ENCODE results near the gene CRIM1.

Gene CRIM1

GRCh38 chr2:36337354-36337753 is 18.2 kb upstream of the CRIM1 start:
- no peak for DNase-seq (ENCODE audit: low spot score in 2 of 2)
- no peak for ATAC-seq (replicated peaks; ENCODE audit: extremely low read depth, poor library complexity, severe bottlenecking)
- Mint-ChIP-seq H3K9me3 (no peaks in the 10 kb centered on the region), H3K4me1 (peaks cover 4% of the 10 kb centered on the region), H3K4me3 (no peak overlapping the region), H3K27me3 (no peaks in the 10 kb centered on the region), H3K36me3 (ENCODE audit: insufficient read depth) (no peaks in the 10 kb centered on the region), H3K27ac (ENCODE audit: low read depth) (no peak overlapping the region)

GRCh38 chr2:36338124-36338826 is 17.3 kb upstream of the CRIM1 start:
- Mint-ChIP-seq H3K27ac (ENCODE audit: low read depth) (no peak overlapping the region), H3K4me1 (peaks cover 4% of the 10 kb centered on the region), H3K36me3 (ENCODE audit: insufficient read depth) (no peaks in the 10 kb centered on the region), H3K27me3 (peaks cover 2% of the 10 kb centered on the region), H3K4me3 (no peak overlapping the region), H3K9me3 (no peaks in the 10 kb centered on the region)
- no peak for ATAC-seq (replicated peaks; ENCODE audit: extremely low read depth, poor library complexity, severe bottlenecking)
- no peak for DNase-seq (ENCODE audit: low spot score in 2 of 2)

- H3K4me1 Mint-ChIP-seq: peaks cover 4% of the 10 kb centered on the region
- H3K36me3 Mint-ChIP-seq (ENCODE audit: insufficient read depth): no peaks in the 10 kb centered on the region
- no peak overlapping the region for H3K4me3 Mint-ChIP-seq
- DNase-seq (ENCODE audit: low spot score in 2 of 2): no peak
- ATAC-seq (replicated peaks; ENCODE audit: extremely low read depth, poor library complexity, severe bottlenecking): no peak
- H3K27ac Mint-ChIP-seq (ENCODE audit: low read depth): no peak overlapping the region
- peaks cover 7% of the 10 kb centered on the region for H3K27me3 Mint-ChIP-seq
- no peaks in the 10 kb centered on the region for H3K9me3 Mint-ChIP-seq
Measured at GRCh38 chr2:36338827-36339145, 16.8 kb upstream of the CRIM1 start.

GRCh38 chr2:36339607-36340218 is 15.9 kb upstream of the CRIM1 start:
- Mint-ChIP-seq H3K4me1 (peaks cover 4% of the 10 kb centered on the region), H3K27ac (ENCODE audit: low read depth) (no peak overlapping the region), H3K4me3 (no peak overlapping the region), H3K27me3 (peaks cover 12% of the 10 kb centered on the region), H3K36me3 (ENCODE audit: insufficient read depth) (no peaks in the 10 kb centered on the region), H3K9me3 (no peaks in the 10 kb centered on the region)
- no peak for ATAC-seq (replicated peaks; ENCODE audit: extremely low read depth, poor library complexity, severe bottlenecking)
- DNase-seq (ENCODE audit: low spot score in 2 of 2): no peak

- H3K9me3 Mint-ChIP-seq: no peaks in the 10 kb centered on the region
- H3K36me3 Mint-ChIP-seq (ENCODE audit: insufficient read depth): no peaks in the 10 kb centered on the region
- DNase-seq (ENCODE audit: low spot score in 2 of 2) (no peak), ATAC-seq (replicated peaks; ENCODE audit: extremely low read depth, poor library complexity, severe bottlenecking) (no peak)
- no peak overlapping the region for H3K4me3 Mint-ChIP-seq
- H3K4me1 Mint-ChIP-seq: no peaks in the 10 kb centered on the region
- no peak overlapping the region for H3K27ac Mint-ChIP-seq (ENCODE audit: low read depth)
- H3K27me3 Mint-ChIP-seq: peaks cover 12% of the 10 kb centered on the region
Measured at GRCh38 chr2:36343606-36344005, 12.0 kb upstream of the CRIM1 start.

- DNase-seq (ENCODE audit: low spot score in 2 of 2) (no peak), ATAC-seq (replicated peaks; ENCODE audit: extremely low read depth, poor library complexity, severe bottlenecking) (no peak)
- Mint-ChIP-seq H3K4me3 (no peak overlapping the region), H3K27ac (ENCODE audit: low read depth) (no peak overlapping the region), H3K36me3 (ENCODE audit: insufficient read depth) (no peaks in the 10 kb centered on the region), H3K27me3 (peaks cover 5% of the 10 kb centered on the region), H3K4me1 (peaks cover 12% of the 10 kb centered on the region), H3K9me3 (no peaks in the 10 kb centered on the region)
Measured at GRCh38 chr2:36348721-36349120, 6.9 kb upstream of the CRIM1 start.

- Mint-ChIP-seq H3K4me1 (peaks cover 17% of the 10 kb centered on the region), H3K27me3 (no peaks in the 10 kb centered on the region), H3K36me3 (ENCODE audit: insufficient read depth) (peaks cover 1% of the 10 kb centered on the region), H3K27ac (ENCODE audit: low read depth) (no peak overlapping the region), H3K9me3 (no peaks in the 10 kb centered on the region), H3K4me3 (no peak overlapping the region)
- ATAC-seq (replicated peaks; ENCODE audit: extremely low read depth, poor library complexity, severe bottlenecking) (no peak), DNase-seq (ENCODE audit: low spot score in 2 of 2) (no peak)
Measured at GRCh38 chr2:36351291-36351690, 4.3 kb upstream of the CRIM1 start.

- Mint-ChIP-seq H3K36me3 (ENCODE audit: insufficient read depth) (peaks cover 1% of the 10 kb centered on the region), H3K27me3 (no peaks in the 10 kb centered on the region), H3K4me1 (peaks cover 18% of the 10 kb centered on the region), H3K4me3 (no peak overlapping the region), H3K9me3 (no peaks in the 10 kb centered on the region), H3K27ac (ENCODE audit: low read depth) (no peak overlapping the region)
- DNase-seq (ENCODE audit: low spot score in 2 of 2): no peak
- no peak for ATAC-seq (replicated peaks; ENCODE audit: extremely low read depth, poor library complexity, severe bottlenecking)
Measured at GRCh38 chr2:36351736-36352349, 3.7 kb upstream of the CRIM1 start.

GRCh38 chr2:36352701-36353100 is 2.9 kb upstream of the CRIM1 start:
- Mint-ChIP-seq H3K4me3 (no peak overlapping the region), H3K4me1 (peaks cover 26% of the 10 kb centered on the region), H3K9me3 (no peaks in the 10 kb centered on the region), H3K27ac (ENCODE audit: low read depth) (no peak overlapping the region), H3K36me3 (ENCODE audit: insufficient read depth) (peaks cover 6% of the 10 kb centered on the region), H3K27me3 (peaks cover 8% of the 10 kb centered on the region)
- DNase-seq (ENCODE audit: low spot score in 2 of 2) (no peak), ATAC-seq (replicated peaks; ENCODE audit: extremely low read depth, poor library complexity, severe bottlenecking) (no peak)

- Mint-ChIP-seq H3K36me3 (ENCODE audit: insufficient read depth) (peaks cover 6% of the 10 kb centered on the region), H3K9me3 (no peaks in the 10 kb centered on the region), H3K4me1 (peaks cover 34% of the 10 kb centered on the region), H3K27me3 (peaks cover 14% of the 10 kb centered on the region), H3K27ac (ENCODE audit: low read depth) (no peak overlapping the region), H3K4me3 (peak overlapping the region; percentile 90)
- no peak for ATAC-seq (replicated peaks; ENCODE audit: extremely low read depth, poor library complexity, severe bottlenecking)
- DNase-seq (ENCODE audit: low spot score in 2 of 2): no peak
Measured at GRCh38 chr2:36354811-36355150, 797 bp upstream of the CRIM1 start.

GRCh38 chr2:36355890-36356297 is 316 bp downstream of the CRIM1 start:
- H3K27me3 Mint-ChIP-seq: peaks cover 14% of the 10 kb centered on the region
- ATAC-seq (replicated peaks; ENCODE audit: extremely low read depth, poor library complexity, severe bottlenecking): peak; percentile 43

GRCh38 chr2:36356298-36356989 is 866 bp downstream of the CRIM1 start:
- H3K9me3 Mint-ChIP-seq: no peaks in the 10 kb centered on the region
- peak overlapping the region; percentile 90 for H3K4me3 Mint-ChIP-seq
- DNase-seq (ENCODE audit: low spot score in 2 of 2): no peak
- peak overlapping the region; percentile 80 for H3K27ac Mint-ChIP-seq (ENCODE audit: low read depth)
- H3K4me1 Mint-ChIP-seq: peaks cover 34% of the 10 kb centered on the region
- no peak for ATAC-seq (replicated peaks; ENCODE audit: extremely low read depth, poor library complexity, severe bottlenecking)
- H3K36me3 Mint-ChIP-seq (ENCODE audit: insufficient read depth): peaks cover 8% of the 10 kb centered on the region
- H3K27me3 Mint-ChIP-seq: peaks cover 14% of the 10 kb centered on the region

More at GRCh38 chr2:36355890-36356297, 316 bp downstream of the CRIM1 start:
- Mint-ChIP-seq H3K27ac (ENCODE audit: low read depth) (no peak overlapping the region), H3K36me3 (ENCODE audit: insufficient read depth) (peaks cover 8% of the 10 kb centered on the region), H3K9me3 (no peaks in the 10 kb centered on the region), H3K4me1 (peaks cover 34% of the 10 kb centered on the region), H3K4me3 (peak overlapping the region; percentile 90)
- no peak for DNase-seq (ENCODE audit: low spot score in 2 of 2)

All from central memory CD8-positive, alpha-beta T cell (primary cell).